ENCODE measurements around the gene YWHAB.

- TF ChIP-seq CTCF (IDR thresholded peaks at IDR 0.05) (peak in 4 of 6 experiments; percentile 8 to 28 (median 17)), POLR2A (IDR thresholded peaks at IDR 0.05) (no peak)
These were observed 25.9 kb downstream of the YWHAB start for GRCh38 chr20:44911264-44911921.
